WTC11 (cell line): Measurements from ENCODE around the gene INPP5A. TPM values are rescaled to one million over a fixed set of nuclear protein-coding genes. Genes with fewer than 3 reads are reported as not detected.

Experiments used
- ATAC-seq: fragments of 200-7000 bp; cut with Tn5 transposase; 2 replicates; pipeline ENCODE4 v1.10.0; 2021; ENCODE audit warnings: mild to moderate bottlenecking, moderate library complexity
- CTCF ChIA-PET: fragments of 300-600 bp; sonication (Branson Sonifier 250); formaldehyde crosslinking; loops from one replicate; lab custom pipeline; 2021; ENCODE audit warnings: antibody characterized with exemption; lab: Charles Lee
- POLR2A ChIA-PET: fragments of 350-600 bp; sonication (Branson Sonifier 250); formaldehyde crosslinking; loops from one replicate; lab custom pipeline; 2021; ENCODE audit warnings: antibody characterized with exemption; lab: Charles Lee
- DNase-seq: peaks from one replicate; pipeline ENCODE4 v3.0.0; 2021; ENCODE audit warnings: low spot score
- H3K27ac Mint-ChIP-seq: 2 replicates; pipeline ENCODE4 v1.8.0; 2021; ENCODE audit warnings: mixed read lengths
- H3K27me3 Mint-ChIP-seq: 2 replicates; pipeline ENCODE4 v1.8.0; 2021; ENCODE audit warnings: low read depth, mild to moderate bottlenecking, moderate library complexity, mixed read lengths
- H3K36me3 Mint-ChIP-seq: 2 replicates; pipeline ENCODE4 v1.8.0; 2021; ENCODE audit warnings: mixed read lengths
- H3K4me1 Mint-ChIP-seq: 2 replicates; pipeline ENCODE4 v1.8.0; 2022; ENCODE audit warnings: mixed read lengths
- H3K4me3 Mint-ChIP-seq: 2 replicates; pipeline ENCODE4 v1.8.0; 2021; ENCODE audit warnings: mild to moderate bottlenecking, moderate library complexity, mixed read lengths
- H3K9me3 Mint-ChIP-seq: 2 replicates; pipeline ENCODE4 v1.8.0; 2021; ENCODE audit warnings: mixed read lengths
- ATF3 ChIP-seq: sonication (generic); formaldehyde crosslinking; conservative IDR thresholded peaks from 2 replicates; pipeline ENCODE4 v1.8.1; 2022; ENCODE audit warnings: mild to moderate bottlenecking, missing genetic modification reagents
- ATF6 ChIP-seq: sonication (generic); formaldehyde crosslinking; IDR thresholded peaks from 2 replicates; pipeline ENCODE4 v1.8.1; 2023; ENCODE audit warnings: mild to moderate bottlenecking, missing genetic modification reagents
- CREM ChIP-seq: sonication (generic); formaldehyde crosslinking; IDR thresholded peaks from 2 replicates; pipeline ENCODE4 v1.8.1; 2022; ENCODE audit warnings: mild to moderate bottlenecking, missing genetic modification reagents, moderate library complexity
- ESRRA ChIP-seq: sonication (generic); formaldehyde crosslinking; IDR thresholded peaks from 2 replicates; pipeline ENCODE4 v1.8.1; 2022; ENCODE audit warnings: mild to moderate bottlenecking, missing genetic modification reagents, borderline replicate concordance
- ETV6 ChIP-seq: sonication (generic); formaldehyde crosslinking; IDR thresholded peaks from 2 replicates; pipeline ENCODE4 v1.8.1; 2022; ENCODE audit warnings: mild to moderate bottlenecking, missing genetic modification reagents
- FOXK1 ChIP-seq: sonication (generic); formaldehyde crosslinking; IDR thresholded peaks from 2 replicates; pipeline ENCODE4 v1.8.0; 2022; ENCODE audit warnings: mild to moderate bottlenecking, moderate library complexity, missing genetic modification reagents
- GABPB1 ChIP-seq: sonication (generic); formaldehyde crosslinking; IDR thresholded peaks from 2 replicates; pipeline ENCODE4 v1.8.1; 2023; ENCODE audit warnings: mild to moderate bottlenecking, missing genetic modification reagents
- MLX ChIP-seq: sonication (generic); formaldehyde crosslinking; IDR thresholded peaks from 2 replicates; pipeline ENCODE4 v1.8.1; 2023; ENCODE audit warnings: mild to moderate bottlenecking, missing genetic modification reagents, moderate library complexity
- MYBL2 ChIP-seq: sonication (generic); formaldehyde crosslinking; IDR thresholded peaks from 2 replicates; pipeline ENCODE4 v1.8.1; 2023; ENCODE audit warnings: mild to moderate bottlenecking, moderate library complexity, missing genetic modification reagents
- NFATC4 ChIP-seq: fragments of 250-450 bp; sonication (Bioruptor Pico); IDR thresholded peaks from 2 replicates; pipeline ENCODE4 v1.9.0; 2021; ENCODE audit warnings: mild to moderate bottlenecking
- RELA ChIP-seq: sonication (generic); formaldehyde crosslinking; IDR thresholded peaks from 2 replicates; pipeline ENCODE4 v1.8.1; 2022; ENCODE audit warnings: missing genetic modification reagents, mild to moderate bottlenecking, borderline replicate concordance
- SMAD4 ChIP-seq: sonication (generic); formaldehyde crosslinking; IDR thresholded peaks from 2 replicates; pipeline ENCODE4 v1.8.0; 2022; ENCODE audit warnings: mild to moderate bottlenecking, missing genetic modification reagents
- TCF7 ChIP-seq: sonication (generic); formaldehyde crosslinking; IDR thresholded peaks from 2 replicates; pipeline ENCODE4 v1.8.0; 2022; ENCODE audit warnings: mild to moderate bottlenecking, low read depth, missing genetic modification reagents, moderate library complexity
- TEAD4 ChIP-seq: sonication (generic); formaldehyde crosslinking; IDR thresholded peaks from 2 replicates; pipeline ENCODE4 v1.8.0; 2022; ENCODE audit warnings: mild to moderate bottlenecking, missing genetic modification reagents
- TP53 ChIP-seq: sonication (generic); formaldehyde crosslinking; IDR thresholded peaks from 2 replicates; pipeline ENCODE4 v1.8.1; 2023; ENCODE audit warnings: mild to moderate bottlenecking, missing genetic modification reagents
- ZNF138 ChIP-seq: sonication (generic); formaldehyde crosslinking; conservative IDR thresholded peaks from 2 replicates; pipeline ENCODE4 v1.8.1; 2022; ENCODE audit warnings: mild to moderate bottlenecking, moderate library complexity, missing genetic modification reagents
- ZNF232 ChIP-seq: sonication (generic); formaldehyde crosslinking; IDR thresholded peaks from 2 replicates; pipeline ENCODE4 v1.8.0; 2022; ENCODE audit warnings: mild to moderate bottlenecking, missing genetic modification reagents
- ZNF281 ChIP-seq: sonication (generic); formaldehyde crosslinking; IDR thresholded peaks from 2 replicates; pipeline ENCODE4 v1.8.0; 2023; ENCODE audit warnings: mild to moderate bottlenecking, missing genetic modification reagents
- total RNA-seq: library from RNA; stranded (reverse); gene quantifications from 3 replicates; pipeline ENCODE4 v1.2.3, GENCODE V29; 2021
- TF ChIP-seq, protein P1 (sequence below): fragments of 200-600 bp; IDR thresholded peaks from 2 replicates; pipeline ENCODE4 v1.8.0; 2022; ENCODE audit warnings: antibody characterized with exemption

Gene INPP5A
- total RNA-seq, 1 experiment from 2014 or later: 22.1 TPM

DNA sequence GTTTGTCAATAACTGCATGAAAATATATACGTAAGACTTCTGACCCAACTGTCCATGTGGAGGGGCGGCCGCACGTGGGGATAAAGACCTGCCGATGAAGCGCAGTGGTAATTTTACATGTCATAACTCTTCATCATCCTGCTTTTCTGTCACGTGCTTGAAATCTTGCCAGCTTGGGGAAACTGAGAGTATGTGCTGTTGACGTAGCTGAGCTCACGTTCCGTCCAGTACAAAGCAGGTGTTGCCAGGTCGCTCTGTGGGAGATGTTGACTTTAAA lies 105.1 kb downstream of the INPP5A start:
- ATAC-seq: no peak
- CTCF ChIA-PET: interaction anchor here (1.2 kb wide), 1 partner anchor 183 kb away, joined by 4 read pairs; no protein-coding TSS in a partner anchor
- POLR2A ChIA-PET: no interaction called here
- DNase-seq: no peak
- Mint-ChIP-seq H3K36me3 (no peaks in the 10 kb centered on the region), H3K4me3 (no peak overlapping the region), H3K27ac (no peak overlapping the region), H3K27me3 (no peaks in the 10 kb centered on the region), H3K9me3 (peaks cover 6% of the 10 kb centered on the region; the same call in 1 of the 2 replicates), H3K4me1 (peaks cover 1% of the 10 kb centered on the region)
- TF ChIP-seq, protein P1, sequence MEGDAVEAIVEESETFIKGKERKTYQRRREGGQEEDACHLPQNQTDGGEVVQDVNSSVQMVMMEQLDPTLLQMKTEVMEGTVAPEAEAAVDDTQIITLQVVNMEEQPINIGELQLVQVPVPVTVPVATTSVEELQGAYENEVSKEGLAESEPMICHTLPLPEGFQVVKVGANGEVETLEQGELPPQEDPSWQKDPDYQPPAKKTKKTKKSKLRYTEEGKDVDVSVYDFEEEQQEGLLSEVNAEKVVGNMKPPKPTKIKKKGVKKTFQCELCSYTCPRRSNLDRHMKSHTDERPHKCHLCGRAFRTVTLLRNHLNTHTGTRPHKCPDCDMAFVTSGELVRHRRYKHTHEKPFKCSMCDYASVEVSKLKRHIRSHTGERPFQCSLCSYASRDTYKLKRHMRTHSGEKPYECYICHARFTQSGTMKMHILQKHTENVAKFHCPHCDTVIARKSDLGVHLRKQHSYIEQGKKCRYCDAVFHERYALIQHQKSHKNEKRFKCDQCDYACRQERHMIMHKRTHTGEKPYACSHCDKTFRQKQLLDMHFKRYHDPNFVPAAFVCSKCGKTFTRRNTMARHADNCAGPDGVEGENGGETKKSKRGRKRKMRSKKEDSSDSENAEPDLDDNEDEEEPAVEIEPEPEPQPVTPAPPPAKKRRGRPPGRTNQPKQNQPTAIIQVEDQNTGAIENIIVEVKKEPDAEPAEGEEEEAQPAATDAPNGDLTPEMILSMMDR: no peak

DNA sequence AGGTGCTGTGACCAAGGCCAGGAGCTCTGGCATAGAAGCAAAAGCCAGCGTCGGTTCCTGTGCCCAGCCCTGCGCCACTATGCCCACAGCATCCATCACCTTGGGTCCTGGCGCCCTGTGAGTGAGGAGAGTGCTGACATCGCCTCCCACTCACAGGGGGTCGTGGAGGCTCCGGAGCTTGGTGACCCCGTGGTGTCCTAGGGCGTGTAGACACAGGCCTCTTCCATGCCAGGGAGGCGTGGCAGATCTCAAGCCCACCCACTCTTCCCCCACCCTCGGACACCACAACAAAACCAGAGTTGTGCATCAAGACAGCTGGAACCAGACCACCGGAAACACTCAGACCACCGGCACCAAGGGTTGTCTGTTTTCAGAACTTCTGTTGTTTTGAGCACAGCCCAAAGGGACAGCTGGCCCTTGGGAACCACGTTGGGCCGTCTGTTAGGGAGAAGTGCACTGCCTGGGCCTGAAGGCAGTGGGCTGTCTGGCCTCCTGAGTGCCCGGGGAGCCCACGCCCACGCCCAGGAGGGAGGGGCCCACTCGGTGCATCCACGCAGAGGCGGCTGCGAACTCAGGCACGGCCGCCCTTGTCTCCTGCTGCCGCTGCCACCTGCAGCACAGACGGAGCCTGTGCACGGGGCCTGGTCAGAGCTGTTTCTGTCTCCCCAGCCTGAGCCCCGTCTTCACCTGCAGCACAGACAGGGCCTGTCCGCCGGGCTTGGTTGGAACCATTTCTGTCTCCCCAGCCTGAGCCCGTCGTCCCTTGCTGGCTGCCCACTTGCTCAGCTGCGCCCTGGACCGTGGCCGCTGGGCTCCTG lies 106.3 kb downstream of the INPP5A start:
- peak; percentile 65 for ATAC-seq
- ChIA-PET CTCF (interaction anchor here (0.9 to 1.9 kb wide), 3 partner anchors 11 to 185 kb away, joined by 3 to 8 read pairs (median 8); no protein-coding TSS in a partner anchor), POLR2A (no interaction called here)
- no peaks in the 10 kb centered on the region for H3K27me3 Mint-ChIP-seq
- H3K4me1 Mint-ChIP-seq: no peaks in the 10 kb centered on the region; the same call in 1 of the 2 replicates
- no peak overlapping the region for H3K4me3 Mint-ChIP-seq
- peaks cover 6% of the 10 kb centered on the region; the same call in 1 of the 2 replicates for H3K9me3 Mint-ChIP-seq
- TF ChIP-seq ATF3 (CRISPR knock-in tag) (no peak), ZNF232 (CRISPR knock-in tag) (no peak), GABPB1 (CRISPR knock-in tag) (no peak), MLX (CRISPR knock-in tag) (no peak), SMAD4 (CRISPR knock-in tag) (no peak), ZNF281 (CRISPR knock-in tag) (no peak), ETV6 (no peak), ZNF138 (CRISPR knock-in tag) (no peak)
- no peak overlapping the region for H3K27ac Mint-ChIP-seq
- no peaks in the 10 kb centered on the region for H3K36me3 Mint-ChIP-seq
- DNase-seq: peak; percentile 31

- Mint-ChIP-seq H3K36me3 (no peaks in the 10 kb centered on the region), H3K4me3 (no peak overlapping the region), H3K27ac (0 out of 2 replicates have a peak overlapping the region, but pooled peaks have one; percentile 40), H3K27me3 (no peaks in the 10 kb centered on the region), H3K9me3 (peaks cover 3% of the 10 kb centered on the region; the same call in 1 of the 2 replicates), H3K4me1 (no peaks in the 10 kb centered on the region; the same call in 1 of the 2 replicates)
- POLR2A ChIA-PET: no interaction called here
- no peak for ATAC-seq
- no peak for DNase-seq
- CTCF ChIA-PET: interaction anchor here (0.9 to 1.9 kb wide), 3 partner anchors 10 to 186 kb away, joined by 3 to 8 read pairs (median 8); no protein-coding TSS in a partner anchor
- TF ChIP-seq ETV6 (no peak), CREM (CRISPR knock-in tag) (no peak), ATF6 (CRISPR knock-in tag) (no peak), MYBL2 (CRISPR knock-in tag) (no peak), TCF7 (CRISPR knock-in tag) (no peak), FOXK1 (CRISPR knock-in tag) (no peak), NFATC4 (CRISPR knock-in tag) (no peak), RELA (CRISPR knock-in tag) (no peak), ESRRA (CRISPR knock-in tag) (no peak), TP53 (CRISPR knock-in tag) (no peak), TEAD4 (CRISPR knock-in tag) (no peak)
Measured at GRCh38 chr10:132644527-132645246, 107.1 kb downstream of the INPP5A start.
